ENCODE data around the gene NKX6-2. TPM values are rescaled to one million over a fixed set of nuclear protein-coding genes. Genes with fewer than 3 reads are reported as not detected.

The NKX6-2 gene
- total RNA-seq, 2 donors from 2014 or later: not detected

- no peaks in the 10 kb centered on the region for H3K9me3 ChIP-seq (ENCODE audit: control insufficient read depth, low read length, poor library complexity, severe bottlenecking)
- ATAC-seq: no peak
- Mint-ChIP-seq H3K4me3 (peak overlapping the region; percentile 15), H3K36me3 (ENCODE audit: low read depth) (no peaks in the 10 kb centered on the region), H3K27ac (no peak overlapping the region), H3K27me3 (peaks cover 8% of the 10 kb centered on the region), H3K4me1 (no peaks in the 10 kb centered on the region)
- no peak for DNase-seq
These were observed 1.7 kb upstream of the NKX6-2 start for GRCh38 chr10:132787495-132788179.

GRCh38 chr10:132786884-132787494 is 1.0 kb upstream of the NKX6-2 start:
- Mint-ChIP-seq H3K4me3 (no peak overlapping the region), H3K4me1 (no peaks in the 10 kb centered on the region), H3K27me3 (peaks cover 8% of the 10 kb centered on the region), H3K27ac (no peak overlapping the region), H3K36me3 (ENCODE audit: low read depth) (no peaks in the 10 kb centered on the region)
- DNase-seq (no peak), ATAC-seq (no peak)
- H3K9me3 ChIP-seq (ENCODE audit: control insufficient read depth, low read length, poor library complexity, severe bottlenecking): no peaks in the 10 kb centered on the region

- DNase-seq (no peak), ATAC-seq (no peak)
- Mint-ChIP-seq H3K36me3 (ENCODE audit: low read depth) (peaks cover 3% of the 10 kb centered on the region), H3K27me3 (peaks cover 8% of the 10 kb centered on the region), H3K27ac (no peak overlapping the region), H3K4me1 (peaks cover 3% of the 10 kb centered on the region), H3K4me3 (no peak overlapping the region)
- no peaks in the 10 kb centered on the region for H3K9me3 ChIP-seq (ENCODE audit: control insufficient read depth, low read length, poor library complexity, severe bottlenecking)
These were observed 533 bp upstream of the NKX6-2 start for GRCh38 chr10:132786476-132786883.

GRCh38 chr10:132784866-132785722 is 853 bp downstream of the NKX6-2 start:
- no peak for ATAC-seq
- peak overlapping the region; percentile 31 for H3K4me3 Mint-ChIP-seq
- H3K27ac Mint-ChIP-seq: no peak overlapping the region

GRCh38 chr10:132783940-132784865 is 1.7 kb downstream of the NKX6-2 start:
- Mint-ChIP-seq H3K4me3 (peak overlapping the region; percentile 25), H3K4me1 (peaks cover 3% of the 10 kb centered on the region), H3K27me3 (peaks cover 8% of the 10 kb centered on the region), H3K36me3 (ENCODE audit: low read depth) (peaks cover 4% of the 10 kb centered on the region), H3K27ac (no peak overlapping the region)
- DNase-seq (no peak), ATAC-seq (no peak)
- no peaks in the 10 kb centered on the region for H3K9me3 ChIP-seq (ENCODE audit: control insufficient read depth, low read length, poor library complexity, severe bottlenecking)

More at GRCh38 chr10:132784866-132785722, 853 bp downstream of the NKX6-2 start:
- no peak for DNase-seq
- peaks cover 3% of the 10 kb centered on the region for H3K4me1 Mint-ChIP-seq
- H3K9me3 ChIP-seq (ENCODE audit: control insufficient read depth, low read length, poor library complexity, severe bottlenecking): no peaks in the 10 kb centered on the region
- H3K36me3 Mint-ChIP-seq (ENCODE audit: low read depth): peaks cover 4% of the 10 kb centered on the region
- H3K27me3 Mint-ChIP-seq: peaks cover 8% of the 10 kb centered on the region

GRCh38 chr10:132783165-132783939 is 2.6 kb downstream of the NKX6-2 start:
- ATAC-seq: no peak
- H3K27ac Mint-ChIP-seq: no peak overlapping the region

GRCh38 chr10:132781556-132781955 is 4.4 kb downstream of the NKX6-2 start:
- no peak overlapping the region for H3K27ac Mint-ChIP-seq
- H3K27me3 Mint-ChIP-seq: peaks cover 8% of the 10 kb centered on the region
- no peak overlapping the region for H3K4me3 Mint-ChIP-seq
- H3K9me3 ChIP-seq (ENCODE audit: control insufficient read depth, low read length, poor library complexity, severe bottlenecking): no peaks in the 10 kb centered on the region
- peaks cover 3% of the 10 kb centered on the region for H3K4me1 Mint-ChIP-seq
- DNase-seq (no peak), ATAC-seq (no peak)
- peaks cover 4% of the 10 kb centered on the region for H3K36me3 Mint-ChIP-seq (ENCODE audit: low read depth)

More at GRCh38 chr10:132783165-132783939, 2.6 kb downstream of the NKX6-2 start:
- peaks cover 3% of the 10 kb centered on the region for H3K4me1 Mint-ChIP-seq
- no peak overlapping the region for H3K4me3 Mint-ChIP-seq
- no peaks in the 10 kb centered on the region for H3K9me3 ChIP-seq (ENCODE audit: control insufficient read depth, low read length, poor library complexity, severe bottlenecking)
- DNase-seq: no peak
- peaks cover 4% of the 10 kb centered on the region for H3K36me3 Mint-ChIP-seq (ENCODE audit: low read depth)
- peaks cover 8% of the 10 kb centered on the region for H3K27me3 Mint-ChIP-seq

GRCh38 chr10:132780356-132780755 is 5.6 kb downstream of the NKX6-2 start:
- ATAC-seq: no peak
- H3K9me3 ChIP-seq (ENCODE audit: control insufficient read depth, low read length, poor library complexity, severe bottlenecking): no peaks in the 10 kb centered on the region
- H3K27me3 Mint-ChIP-seq: peaks cover 8% of the 10 kb centered on the region
- H3K4me1 Mint-ChIP-seq: peaks cover 3% of the 10 kb centered on the region
- H3K36me3 Mint-ChIP-seq (ENCODE audit: low read depth): peaks cover 4% of the 10 kb centered on the region
- H3K4me3 Mint-ChIP-seq: no peak overlapping the region
- H3K27ac Mint-ChIP-seq: no peak overlapping the region
- no peak for DNase-seq

- H3K36me3 Mint-ChIP-seq (ENCODE audit: low read depth): peaks cover 4% of the 10 kb centered on the region
- no peaks in the 10 kb centered on the region for H3K9me3 ChIP-seq (ENCODE audit: control insufficient read depth, low read length, poor library complexity, severe bottlenecking)
- DNase-seq: no peak
- H3K4me1 Mint-ChIP-seq: peaks cover 3% of the 10 kb centered on the region
- ATAC-seq: no peak
- H3K27ac Mint-ChIP-seq: no peak overlapping the region
- H3K27me3 Mint-ChIP-seq: peaks cover 8% of the 10 kb centered on the region
- H3K4me3 Mint-ChIP-seq: no peak overlapping the region
These were observed 6.2 kb downstream of the NKX6-2 start for GRCh38 chr10:132779549-132780294.

GRCh38 chr10:132777441-132777840 is 8.5 kb downstream of the NKX6-2 start:
- no peak overlapping the region for H3K4me3 Mint-ChIP-seq
- no peak for DNase-seq
- H3K27ac Mint-ChIP-seq: no peak overlapping the region
- ATAC-seq: no peak
- H3K36me3 Mint-ChIP-seq (ENCODE audit: low read depth): peaks cover 4% of the 10 kb centered on the region
- no peaks in the 10 kb centered on the region for H3K9me3 ChIP-seq (ENCODE audit: control insufficient read depth, low read length, poor library complexity, severe bottlenecking)
- no peaks in the 10 kb centered on the region for H3K27me3 Mint-ChIP-seq
- H3K4me1 Mint-ChIP-seq: peaks cover 3% of the 10 kb centered on the region

- no peaks in the 10 kb centered on the region for H3K9me3 ChIP-seq (ENCODE audit: control insufficient read depth, low read length, poor library complexity, severe bottlenecking)
- no peaks in the 10 kb centered on the region for H3K27me3 Mint-ChIP-seq
- H3K27ac Mint-ChIP-seq: no peak overlapping the region
- DNase-seq (no peak), ATAC-seq (no peak)
- no peak overlapping the region for H3K4me3 Mint-ChIP-seq
- H3K36me3 Mint-ChIP-seq (ENCODE audit: low read depth): peaks cover 4% of the 10 kb centered on the region
- peaks cover 3% of the 10 kb centered on the region for H3K4me1 Mint-ChIP-seq
These were observed 9.1 kb downstream of the NKX6-2 start for GRCh38 chr10:132776821-132777220.

Data from T-helper 17 cell (primary cell).